Osteoblast (primary cell): ENCODE results near the gene LANCL3. TPM values are rescaled to one million over a fixed set of nuclear protein-coding genes. Genes with fewer than 3 reads are reported as not detected.

ENCODE experiments used
- DNase-seq: peaks from one replicate; pipeline ENCODE4 v3.0.0; 2011; ENCODE audit warnings: low spot score, mixed read lengths; ENCODE audit not compliant: insufficient read length; ENCODE audit errors: missing footprints
- H2AFZ ChIP-seq: 2 replicates; pipeline ENCODE4 v1.6.0; 2011; ENCODE audit warnings: mild to moderate bottlenecking, low read length
- H3K27ac ChIP-seq: 2 replicates; pipeline ENCODE4 v1.5.1; 2011; ENCODE audit warnings: mild to moderate bottlenecking, low read depth, low read length, moderate library complexity
- H3K27me3 ChIP-seq: 2 replicates; pipeline ENCODE4 v1.6.0; 2012; ENCODE audit warnings: mild to moderate bottlenecking, control low read depth, inconsistent platforms, low read length, moderate library complexity; ENCODE audit not compliant: insufficient read depth
- H3K36me3 ChIP-seq: 2 replicates; pipeline ENCODE4 v1.5.1; 2011; ENCODE audit warnings: mild to moderate bottlenecking, low read length, control low read depth, moderate library complexity; ENCODE audit not compliant: insufficient read depth
- H3K4me1 ChIP-seq: 2 replicates; pipeline ENCODE4 v1.5.1; 2011; ENCODE audit warnings: mild to moderate bottlenecking, low read length, control low read depth, moderate library complexity; ENCODE audit not compliant: insufficient read depth
- H3K4me2 ChIP-seq: 2 replicates; pipeline ENCODE4 v1.6.0; 2011; ENCODE audit warnings: mild to moderate bottlenecking, low read length; ENCODE audit not compliant: insufficient read depth
- H3K4me3 ChIP-seq: fragments of 200-600 bp; sonication (generic); 3 replicates; pipeline ENCODE4 v1.5.1; 2012; ENCODE audit warnings: mild to moderate bottlenecking, low read length, inconsistent platforms; ENCODE audit not compliant: insufficient read depth
- H3K79me2 ChIP-seq: 2 replicates; pipeline ENCODE4 v1.6.0; 2012; ENCODE audit warnings: mild to moderate bottlenecking, low read length, control low read depth, inconsistent platforms; ENCODE audit not compliant: insufficient read depth
- H3K9me3 ChIP-seq: 2 replicates; pipeline ENCODE4 v1.5.1; 2011; ENCODE audit warnings: low read depth, low read length, control low read depth
- H4K20me1 ChIP-seq: 2 replicates; pipeline ENCODE4 v1.6.0; 2012; ENCODE audit warnings: mild to moderate bottlenecking, low read length, control low read depth; ENCODE audit not compliant: insufficient read depth
- total RNA-seq: library from RNA; depleted of rRNA; stranded (reverse); fragments of >200 nt; gene quantifications from 2 replicates; pipeline ENCODE4 v1.2.3, GENCODE V29; 2012
- TF ChIP-seq, protein P1 (sequence below): IDR thresholded peaks from 2 replicates; pipeline ENCODE4 v1.5.1; 2011; ENCODE audit warnings: mild to moderate bottlenecking, low read depth, low read length, moderate library complexity; ENCODE audit errors: extremely low read depth

The LANCL3 gene
- total RNA-seq, 1 donor = 0.72 TPM

DNA sequence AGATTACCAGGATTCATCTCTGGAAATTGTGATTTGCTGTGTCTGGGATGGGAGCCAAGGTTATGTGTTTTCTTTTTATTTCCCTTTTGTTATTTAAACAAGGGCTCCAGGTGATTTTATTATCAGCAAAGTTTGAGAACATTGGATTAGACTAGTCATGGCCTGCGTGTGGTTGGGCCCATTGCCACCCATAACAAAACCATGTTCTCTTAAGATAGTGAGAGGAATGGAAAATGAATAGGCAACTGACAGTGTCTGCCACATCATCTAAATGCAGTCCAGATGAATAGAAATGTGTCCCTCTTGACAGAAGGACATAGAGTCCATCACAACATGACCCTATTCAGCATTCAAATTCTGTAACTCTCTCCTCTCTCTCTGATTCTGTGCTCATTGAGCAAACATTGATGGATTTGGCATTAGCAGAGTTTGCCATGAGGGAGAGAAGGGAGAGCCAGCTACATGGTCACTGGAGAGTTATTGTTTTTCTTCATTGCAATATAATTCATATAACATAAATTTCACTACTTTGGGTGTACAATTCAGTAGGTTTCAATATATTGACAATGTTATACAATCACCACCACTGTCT, 125.8 kb downstream of the LANCL3 start:
- no peak for DNase-seq
- Histone ChIP-seq H3K27ac (no peak overlapping the region), H4K20me1 (no peaks in the 10 kb centered on the region), H3K4me1 (no peaks in the 10 kb centered on the region), H3K4me2 (no peak overlapping the region), H2AFZ (no peak overlapping the region), H3K27me3 (no peaks in the 10 kb centered on the region), H3K79me2 (no peaks in the 10 kb centered on the region), H3K36me3 (no peaks in the 10 kb centered on the region), H3K4me3 (no peak overlapping the region), H3K9me3 (no peaks in the 10 kb centered on the region)
- TF ChIP-seq, protein P1, sequence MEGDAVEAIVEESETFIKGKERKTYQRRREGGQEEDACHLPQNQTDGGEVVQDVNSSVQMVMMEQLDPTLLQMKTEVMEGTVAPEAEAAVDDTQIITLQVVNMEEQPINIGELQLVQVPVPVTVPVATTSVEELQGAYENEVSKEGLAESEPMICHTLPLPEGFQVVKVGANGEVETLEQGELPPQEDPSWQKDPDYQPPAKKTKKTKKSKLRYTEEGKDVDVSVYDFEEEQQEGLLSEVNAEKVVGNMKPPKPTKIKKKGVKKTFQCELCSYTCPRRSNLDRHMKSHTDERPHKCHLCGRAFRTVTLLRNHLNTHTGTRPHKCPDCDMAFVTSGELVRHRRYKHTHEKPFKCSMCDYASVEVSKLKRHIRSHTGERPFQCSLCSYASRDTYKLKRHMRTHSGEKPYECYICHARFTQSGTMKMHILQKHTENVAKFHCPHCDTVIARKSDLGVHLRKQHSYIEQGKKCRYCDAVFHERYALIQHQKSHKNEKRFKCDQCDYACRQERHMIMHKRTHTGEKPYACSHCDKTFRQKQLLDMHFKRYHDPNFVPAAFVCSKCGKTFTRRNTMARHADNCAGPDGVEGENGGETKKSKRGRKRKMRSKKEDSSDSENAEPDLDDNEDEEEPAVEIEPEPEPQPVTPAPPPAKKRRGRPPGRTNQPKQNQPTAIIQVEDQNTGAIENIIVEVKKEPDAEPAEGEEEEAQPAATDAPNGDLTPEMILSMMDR = no peak

DNA sequence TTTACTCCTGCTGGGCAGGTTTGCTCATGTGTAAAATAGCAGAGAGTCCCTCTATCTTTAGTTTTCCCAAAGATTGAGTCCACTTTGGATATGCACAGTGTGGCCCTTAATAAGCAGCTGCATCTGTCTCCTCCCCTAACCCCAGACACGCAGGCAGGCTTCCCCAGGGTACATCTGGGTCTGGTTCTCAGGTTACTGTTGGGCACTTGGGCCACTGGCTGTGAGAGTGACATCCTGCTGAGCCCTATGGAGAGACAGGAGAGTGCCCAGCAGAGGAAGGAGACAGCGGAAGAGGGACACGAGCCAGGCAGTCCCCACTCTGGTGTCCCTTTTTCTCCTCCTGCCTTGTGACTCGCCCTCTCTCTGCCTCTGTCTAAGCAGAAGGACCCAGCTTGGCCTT, 130.1 kb downstream of the LANCL3 start:
- no peaks in the 10 kb centered on the region for H3K9me3 ChIP-seq
- no peaks in the 10 kb centered on the region for H3K36me3 ChIP-seq
- TF ChIP-seq, protein P1 = no peak
- H3K79me2 ChIP-seq = no peaks in the 10 kb centered on the region
- no peak overlapping the region for H2AFZ ChIP-seq
- no peak overlapping the region for H3K4me2 ChIP-seq
- no peaks in the 10 kb centered on the region for H3K4me1 ChIP-seq
- H3K4me3 ChIP-seq = no peak overlapping the region
- H3K27me3 ChIP-seq = no peaks in the 10 kb centered on the region
- DNase-seq = no peak
- no peak overlapping the region for H3K27ac ChIP-seq
- H4K20me1 ChIP-seq = no peaks in the 10 kb centered on the region

DNA sequence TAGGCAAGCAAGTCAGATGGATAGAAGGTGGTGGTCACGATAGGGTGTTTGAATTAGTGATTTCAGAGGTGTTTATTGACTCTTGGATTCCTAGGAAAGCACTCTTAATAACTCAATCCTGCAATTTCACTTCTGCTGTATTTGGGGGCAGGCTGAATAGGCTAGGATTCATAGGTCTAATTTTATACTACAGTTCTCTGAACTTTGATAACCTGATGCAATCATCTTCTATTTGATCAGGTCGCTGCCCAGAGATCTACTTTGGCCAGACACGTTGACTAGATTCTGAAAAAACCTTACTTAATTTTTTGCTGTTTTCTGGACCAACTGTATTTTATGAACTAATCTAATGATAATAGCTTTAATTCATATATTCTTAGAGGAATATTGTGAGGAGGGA, 140.5 kb downstream of the LANCL3 start:
- TF ChIP-seq, protein P1 = no peak
- no peaks in the 10 kb centered on the region for H4K20me1 ChIP-seq
- H3K4me2 ChIP-seq = no peak overlapping the region
- no peaks in the 10 kb centered on the region for H3K79me2 ChIP-seq
- H3K27ac ChIP-seq = no peak overlapping the region
- H3K27me3 ChIP-seq = no peaks in the 10 kb centered on the region
- no peak for DNase-seq
- no peaks in the 10 kb centered on the region for H3K9me3 ChIP-seq
- no peak overlapping the region for H3K4me3 ChIP-seq
- no peak overlapping the region for H2AFZ ChIP-seq
- H3K36me3 ChIP-seq = no peaks in the 10 kb centered on the region
- no peaks in the 10 kb centered on the region for H3K4me1 ChIP-seq

DNA sequence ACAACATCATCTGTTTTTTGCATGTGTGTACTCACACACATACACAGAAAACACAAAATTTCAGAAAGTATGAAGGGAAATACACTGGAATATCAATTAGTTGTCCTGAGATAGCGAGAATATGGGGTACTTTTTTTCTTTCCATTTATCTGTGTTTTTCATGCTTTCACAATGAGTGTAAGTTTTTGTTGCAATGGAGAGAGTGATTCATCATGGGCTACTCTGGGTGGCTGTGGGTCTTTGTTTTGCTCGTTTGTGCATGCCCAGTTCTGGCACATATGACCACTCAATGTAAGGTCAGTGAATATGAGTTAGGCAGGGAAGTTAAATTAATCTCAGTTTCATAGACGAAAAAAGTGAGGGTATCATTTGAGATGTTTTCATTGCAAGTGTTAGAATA, 141.0 kb downstream of the LANCL3 start:
- H3K4me3 ChIP-seq = no peak overlapping the region
- no peaks in the 10 kb centered on the region for H3K36me3 ChIP-seq
- DNase-seq = no peak
- H3K4me1 ChIP-seq = no peaks in the 10 kb centered on the region
- no peaks in the 10 kb centered on the region for H3K27me3 ChIP-seq
- no peak overlapping the region for H3K4me2 ChIP-seq
- no peak overlapping the region for H3K27ac ChIP-seq
- H3K9me3 ChIP-seq = no peaks in the 10 kb centered on the region
- TF ChIP-seq, protein P1 = no peak
- H2AFZ ChIP-seq = no peak overlapping the region
- no peaks in the 10 kb centered on the region for H3K79me2 ChIP-seq
- H4K20me1 ChIP-seq = no peaks in the 10 kb centered on the region
